ENCODE data around the gene PAIP2. TPM values are rescaled to one million over a fixed set of nuclear protein-coding genes. Genes with fewer than 3 reads are reported as not detected.
"Not testable (repeated sequence)": the region's sequence is repeated elsewhere in the genome, so short reads cannot be mapped to it uniquely, and the experiment has no call there.

PAIP2 gene
- total and polyA plus RNA-seq, 11 donors: 93.2 to 154 (median 132) TPM

GRCh38 chr5:139386050-139386438 is 44.4 kb downstream of the PAIP2 start:
- Histone ChIP-seq H3K4me1 (peaks cover 0 to 53% (median 28%) of the 10 kb centered on the region in 12 donors), H3K9me3 (no peaks in the 10 kb centered on the region), H3K27me3 (no peaks in the 10 kb centered on the region), H3K4me3 (no peak overlapping the region), H3K27ac (no peak overlapping the region), H3K36me3 (peaks cover 0 to 4% (median 0%) of the 10 kb centered on the region in 9 donors)
- DNase-seq (peak in 1 of 5 donors; percentile 2), ATAC-seq (no peak)
- TF ChIP-seq CTCF (IDR thresholded peaks at IDR 0.05) (no peak), POLR2A (IDR thresholded peaks at IDR 0.05) (no peak)
- intact Hi-C loops (cut with DNase I): loop anchor here in 1 of 10 donors (5.0 kb wide), 1 partner anchor 36 kb away; no protein-coding TSS in a partner anchor
- WGBS, 4 donors: 87 to 96% (median 93%) methylated on average over 5 of the region's 5 CpGs

- peak in 1 of 5 donors; percentile 9 for DNase-seq
- H3K9me3 ChIP-seq, H3K4me3 ChIP-seq, H3K36me3 ChIP-seq, H3K27me3 ChIP-seq, H3K27ac ChIP-seq, ATAC-seq: not testable (repeated sequence)
- WGBS, 4 donors: 91 to 97% (median 96%) methylated on average over 10 of the region's 10 CpGs
- intact Hi-C loops (cut with DNase I): loop anchor here in 1 of 10 donors (5.0 kb wide), 1 partner anchor 35 kb away; no protein-coding TSS in a partner anchor
- H3K4me1 ChIP-seq: peaks cover 2 to 62% (median 36%) of the 10 kb centered on the region in 12 donors
These were observed 45.3 kb downstream of the PAIP2 start for GRCh38 chr5:139386956-139387355.

- Histone ChIP-seq H3K27me3 (peaks cover 0 to 4% (median 0%) of the 10 kb centered on the region in 9 donors), H3K4me1 (peaks cover 2 to 66% (median 43%) of the 10 kb centered on the region in 12 donors), H3K27ac (peak overlapping the region in 2 of 12 donors; percentile 2 to 10), H3K4me3 (no peak overlapping the region), H3K9me3 (no peaks in the 10 kb centered on the region), H3K36me3 (peaks cover 0 to 11% (median 0%) of the 10 kb centered on the region in 9 donors)
- whole genome bisulfite sequencing, 4 donors: 56 to 83% (median 59%) methylated on average over 4 to 10 of the region's 10 CpGs
- ATAC-seq (no peak), DNase-seq (peak in 1 of 5 donors; percentile 21)
- TF ChIP-seq CTCF (IDR thresholded peaks at IDR 0.05): no peak
- TF ChIP-seq POLR2A (IDR thresholded peaks at IDR 0.05): no peak
- intact Hi-C loops (cut with DNase I): loop anchor here in 1 of 10 donors (5.0 kb wide), 1 partner anchor 35 kb away; no protein-coding TSS in a partner anchor
These were observed 46.0 kb downstream of the PAIP2 start for GRCh38 chr5:139387611-139388197.

- H3K4me3 ChIP-seq: peak overlapping the region in 1 of 12 donors; percentile 16
These were observed 46.7 kb downstream of the PAIP2 start for GRCh38 chr5:139388198-139388821.

More at GRCh38 chr5:139388198-139388821, 46.7 kb downstream of the PAIP2 start:
- peaks cover 2 to 73% (median 48%) of the 10 kb centered on the region in 12 donors for H3K4me1 ChIP-seq
- peak overlapping the region in 4 of 12 donors; percentile 1 to 16 (median 6) for H3K27ac ChIP-seq
- TF ChIP-seq POLR2A (IDR thresholded peaks at IDR 0.05): no peak
- TF ChIP-seq CTCF (IDR thresholded peaks at IDR 0.05): no peak
- H3K27me3 ChIP-seq: peaks cover 0 to 10% (median 0%) of the 10 kb centered on the region in 9 donors
- DNase-seq (peak in 1 of 5 donors; percentile 60), ATAC-seq (peak in 3 of 4 donors; percentile 14 to 41 (median 17))
- no peaks in the 10 kb centered on the region for H3K9me3 ChIP-seq
- 10 to 33% (median 12%) methylated on average over 7 to 8 of the region's 8 CpGs for WGBS, 4 donors
- intact Hi-C loops (cut with DNase I): loop anchor here in 1 of 10 donors (5.0 kb wide), 1 partner anchor 34 kb away; no protein-coding TSS in a partner anchor
- peaks cover 0 to 14% (median 0%) of the 10 kb centered on the region in 9 donors for H3K36me3 ChIP-seq

All from heart left ventricle (tissue), 16 donors.